SH-SY5Y (cell line): Measurements from ENCODE around the gene AK2.

ENCODE experiments used
- GATA2 ChIP-seq: IDR thresholded peaks from 2 replicates; pipeline ENCODE4 v1.6.1; 2011; ENCODE audit warnings: mild to moderate bottlenecking, low read depth, low read length
- GATA3 ChIP-seq: IDR thresholded peaks from 2 replicates; pipeline ENCODE4 v1.6.1; 2011; ENCODE audit warnings: low read depth, mild to moderate bottlenecking, low read length, moderate library complexity

GRCh38 chr1:33055210-33056008 lies 18.7 kb upstream of the AK2 start:
- TF ChIP-seq GATA3 = no peak
- TF ChIP-seq GATA2 = no peak
